ENCODE measurements around the gene HMCN1.

The HMCN1 gene

GRCh38 chr1:186212568-186213224 lies 478.5 kb downstream of the HMCN1 start:
- DNase-seq: no peak

DNA sequence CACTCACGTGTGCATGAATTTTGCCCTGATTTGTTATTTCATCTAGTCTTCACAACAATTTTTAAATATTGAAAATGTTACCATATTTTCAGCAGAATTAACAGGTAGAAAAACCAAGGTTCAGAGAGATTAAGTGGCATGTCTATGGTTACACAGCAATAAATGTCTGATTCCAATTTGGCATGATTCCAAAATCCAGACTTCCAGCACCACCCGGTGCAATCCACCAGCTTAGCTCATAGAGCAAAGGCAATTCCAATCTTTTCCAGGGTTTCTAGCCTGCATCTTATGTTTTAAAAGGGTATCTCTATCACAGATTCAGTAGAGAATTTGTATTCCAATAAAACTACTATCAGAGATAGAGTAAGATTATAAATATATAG lies 479.0 kb downstream of the HMCN1 start:
- DNase-seq: no peak

DNA sequence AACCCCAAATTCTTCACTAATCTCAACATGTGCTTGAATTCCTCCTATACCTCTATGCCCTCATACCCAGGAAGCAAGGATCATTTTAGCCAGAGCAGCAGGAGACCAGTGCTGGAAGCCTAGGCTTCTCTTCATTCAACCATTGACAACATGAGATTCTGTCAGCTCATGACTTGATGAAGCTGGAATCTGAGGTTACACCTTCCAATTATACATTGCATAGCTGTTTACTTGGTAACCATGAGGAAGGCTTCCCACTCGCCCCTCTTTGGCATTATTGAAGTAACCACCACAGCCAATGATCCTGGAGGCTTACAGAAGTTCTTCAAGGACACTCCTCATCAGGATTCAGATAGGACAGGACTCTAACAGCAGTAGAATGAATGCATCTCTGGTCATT lies 480.6 kb downstream of the HMCN1 start:
- DNase-seq: no peak

DNA sequence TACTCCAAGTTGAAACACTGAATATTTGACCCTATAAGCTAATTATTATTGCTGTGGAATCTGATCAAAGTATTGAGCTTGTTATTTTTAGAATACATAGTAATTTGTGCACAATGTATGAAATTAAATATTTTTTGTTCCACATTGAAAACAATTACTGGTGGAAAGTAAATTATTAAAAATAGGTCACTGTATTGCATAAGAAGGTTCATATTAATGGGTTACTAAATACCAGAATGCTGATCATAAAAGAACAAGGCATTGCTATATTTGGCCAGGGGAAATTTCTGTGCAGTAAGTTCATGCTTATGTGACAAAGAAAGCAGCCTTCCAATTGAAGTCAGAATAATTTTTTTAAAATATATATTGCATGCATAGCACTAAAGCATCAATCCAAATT lies 481.4 kb downstream of the HMCN1 start:
- no peak for DNase-seq

DNA sequence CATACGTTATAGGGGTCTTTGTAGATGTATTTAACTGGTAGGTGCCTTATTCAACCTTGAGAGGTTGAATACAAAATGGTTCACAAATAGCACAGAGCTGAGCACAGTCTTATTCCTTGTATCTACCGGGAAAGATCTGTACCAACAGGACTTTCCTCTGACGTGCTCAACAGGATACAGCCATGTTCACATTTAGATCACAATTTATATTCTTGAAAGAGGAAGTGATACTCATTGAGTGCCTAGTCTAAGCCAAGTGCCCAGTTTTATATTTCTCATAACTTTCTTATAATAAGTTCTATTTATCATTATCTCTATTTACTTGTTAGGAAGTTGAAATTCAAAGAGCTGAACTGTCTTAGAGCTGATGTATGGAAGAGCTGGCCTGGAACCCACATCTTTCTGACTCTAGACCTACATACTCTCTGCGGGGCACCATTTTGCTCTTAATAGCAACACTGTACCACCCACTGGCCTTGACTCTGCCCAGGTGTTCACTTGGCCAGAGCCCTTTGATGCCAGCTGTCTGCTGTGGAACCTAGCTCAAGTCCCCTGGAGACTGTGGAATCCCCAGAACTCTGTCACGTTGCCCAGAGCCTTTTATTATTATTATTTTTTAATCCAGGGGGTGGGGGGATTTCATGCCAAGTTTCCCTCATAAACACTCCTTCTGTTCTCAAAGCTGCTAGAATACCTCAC lies 484.6 kb downstream of the HMCN1 start:
- no peak for DNase-seq

GRCh38 chr1:186220067-186220466 lies 485.9 kb downstream of the HMCN1 start:
- no peak for DNase-seq

GRCh38 chr1:186220911-186221310 lies 486.7 kb downstream of the HMCN1 start:
- DNase-seq: no peak

DNA sequence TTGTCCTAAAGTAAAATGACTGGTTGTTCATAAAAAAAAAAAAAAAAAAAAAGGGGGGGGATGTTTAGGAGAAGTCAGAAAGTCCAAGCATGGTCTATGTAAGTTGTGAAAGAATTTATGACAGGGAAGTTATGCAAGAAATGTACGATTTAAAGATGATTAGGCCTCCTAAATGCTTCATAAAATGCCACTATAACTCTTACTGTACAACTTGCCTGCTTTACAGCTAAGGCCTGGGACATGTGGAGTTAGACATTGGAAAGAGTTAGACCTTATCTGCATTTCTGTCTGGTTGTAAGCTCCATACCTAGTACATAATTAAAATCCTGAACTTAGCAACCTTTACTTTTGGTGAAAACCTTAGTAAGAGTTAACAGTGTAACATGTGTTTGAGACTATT lies 490.9 kb downstream of the HMCN1 start:
- DNase-seq: no peak

- no peak for DNase-seq
Observed at GRCh38 chr1:186228749-186229148, 494.6 kb downstream of the HMCN1 start.

DNA sequence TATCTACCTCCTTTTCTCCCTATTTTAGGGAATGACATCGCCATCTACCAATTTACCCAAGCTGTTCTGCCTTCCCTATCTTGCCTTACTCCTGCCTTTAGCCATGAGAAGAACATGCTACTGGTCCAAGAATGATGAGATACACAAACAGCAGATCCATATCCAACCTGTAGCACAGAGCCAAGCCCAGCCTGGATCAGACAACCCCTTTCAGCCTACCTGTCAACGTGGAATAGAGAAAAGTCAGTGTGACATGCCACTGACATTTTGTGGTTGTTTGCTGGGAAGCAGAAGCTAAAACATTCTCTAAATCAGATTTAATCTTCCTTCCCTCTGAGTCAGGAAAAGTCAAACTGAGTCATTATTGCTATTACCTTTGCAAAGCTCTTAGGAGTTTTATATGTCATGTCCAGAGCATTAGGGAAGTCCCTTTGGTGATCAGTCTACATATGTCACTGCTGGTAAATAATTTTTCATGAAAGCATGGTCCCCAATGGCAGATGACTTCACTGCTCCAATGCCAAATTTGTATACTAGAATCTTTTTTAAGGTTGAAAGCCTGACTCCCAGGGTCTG lies 497.8 kb downstream of the HMCN1 start:
- no peak for DNase-seq

GRCh38 chr1:186234976-186235686 lies 500.9 kb downstream of the HMCN1 start:
- no peak for DNase-seq

DNA sequence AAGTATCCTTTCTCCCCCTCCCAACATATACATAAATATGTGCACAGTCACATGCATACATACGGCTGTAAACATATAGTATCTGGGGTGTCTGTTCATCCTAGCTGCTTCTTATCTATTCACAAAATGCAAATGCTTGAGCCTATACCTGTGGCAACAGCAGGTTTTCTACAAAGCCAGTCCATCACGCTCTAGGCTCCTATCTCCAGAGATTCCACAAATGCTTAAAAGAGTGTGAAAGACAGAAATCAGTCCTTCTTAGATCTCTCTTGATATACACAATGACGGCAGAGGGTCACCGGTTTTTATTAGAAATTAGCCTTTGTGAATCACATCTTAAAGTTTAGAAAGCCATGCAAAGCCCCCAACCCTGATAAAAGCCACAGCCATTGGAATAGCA lies 501.5 kb downstream of the HMCN1 start:
- DNase-seq: no peak

GRCh38 chr1:186236921-186237320 lies 502.7 kb downstream of the HMCN1 start:
- no peak for DNase-seq

DNA sequence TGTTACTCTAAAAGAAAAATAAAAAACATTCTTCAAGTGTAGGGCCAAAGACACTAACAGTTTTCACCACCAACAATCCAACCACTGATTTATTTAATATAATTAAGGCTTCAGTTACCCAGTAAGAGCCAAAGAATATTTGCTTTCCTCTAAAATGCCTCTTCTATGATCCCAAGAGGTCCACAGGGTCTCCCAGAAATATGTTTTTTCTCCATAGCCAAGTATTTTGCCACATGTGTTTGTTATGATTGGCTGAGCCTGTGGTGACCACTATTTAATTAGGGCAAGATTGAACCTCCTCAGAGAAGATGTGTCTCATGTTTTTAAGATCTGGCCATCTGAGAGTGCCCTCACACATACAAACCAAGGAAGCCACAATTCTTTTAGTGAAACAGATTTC lies 505.0 kb downstream of the HMCN1 start:
- no peak for DNase-seq

- DNase-seq: no peak
Observed at GRCh38 chr1:186240436-186240835, 506.2 kb downstream of the HMCN1 start.

All from activated CD4-positive, alpha-beta T cell treated with anti-CD3 and anti-CD28 coated beads, Interleukin-2, amount 50 U/mL, for 1 hour (primary cell).